CD4-positive, alpha-beta memory T cell (primary cell): ENCODE data around the gene HSPB2. TPM values are rescaled to one million over a fixed set of nuclear protein-coding genes. Genes with fewer than 3 reads are reported as not detected.

Source experiments
- CTCF ChIA-PET: fragments of 350-600 bp; sonication (Branson Sonifier 250); formaldehyde crosslinking; loops from one replicate; lab custom pipeline; 2021; ENCODE audit warnings: inconsistent platforms; ENCODE audit not compliant: partially characterized antibody; lab: Charles Lee
- POLR2A ChIA-PET: fragments of 350-600 bp; sonication (Branson Sonifier 250); formaldehyde crosslinking; loops from one replicate; lab custom pipeline; 2021; ENCODE audit not compliant: partially characterized antibody; lab: Charles Lee
- DNase-seq, 5 donors: peaks; one replicate each; pipeline versions ENCODE4 v3.0.0 to v3.0.0-alpha.2; 2020 to 2022; ENCODE audit warnings: mixed read lengths in 1 of 5
- H3K27ac ChIP-seq: one replicate; pipeline ENCODE4 v1.7.0; 2013; ENCODE audit warnings: low read depth, low read length
- H3K27me3 ChIP-seq: 2 replicates; pipeline ENCODE4 v1.7.0; 2013; ENCODE audit warnings: mild to moderate bottlenecking, low read length, moderate library complexity; ENCODE audit not compliant: insufficient read depth
- H3K36me3 ChIP-seq: 2 replicates; pipeline ENCODE4 v1.7.0; 2013; ENCODE audit warnings: mild to moderate bottlenecking, low read length, moderate library complexity; ENCODE audit not compliant: insufficient read depth
- H3K4me1 ChIP-seq: 2 replicates; pipeline ENCODE4 v1.7.0; 2013; ENCODE audit warnings: mild to moderate bottlenecking, low read length, moderate library complexity; ENCODE audit not compliant: insufficient read depth
- H3K4me3 ChIP-seq, 2 donors: one replicate each; pipeline ENCODE4 v1.7.0; 2013; ENCODE audit warnings: low read length in 2 of 2, mild to moderate bottlenecking in 1 of 2
- H3K9me3 ChIP-seq, 2 donors: one replicate each; pipeline ENCODE4 v1.7.0; 2013; ENCODE audit warnings: low read length in 2 of 2, control low read depth in 1 of 2; ENCODE audit not compliant: control insufficient read depth in 1 of 2
- H3K27ac Mint-ChIP-seq, 7 donors: one replicate each; pipeline ENCODE4 v1.8.0; 2020 to 2021; ENCODE audit warnings: mixed read lengths in 7 of 7, mild to moderate bottlenecking in 6 of 7, inconsistent platforms in 3 of 7, moderate library complexity in 3 of 7
- H3K27me3 Mint-ChIP-seq, 2 donors: one replicate each; pipeline ENCODE4 v1.8.0; 2020 to 2021; ENCODE audit warnings: mixed read lengths in 2 of 2
- H3K36me3 Mint-ChIP-seq, 2 donors: one replicate each; pipeline ENCODE4 v1.8.0; 2020 to 2021; ENCODE audit warnings: mixed read lengths in 2 of 2, inconsistent platforms in 1 of 2, mild to moderate bottlenecking in 1 of 2
- H3K4me1 Mint-ChIP-seq, 4 donors: one replicate each; pipeline ENCODE4 v1.8.0; 2020 to 2021; ENCODE audit warnings: mixed read lengths in 4 of 4, mild to moderate bottlenecking in 1 of 4
- H3K4me3 Mint-ChIP-seq, 8 donors: one replicate each; pipeline ENCODE4 v1.8.0; 2020 to 2021; ENCODE audit warnings: mixed read lengths in 8 of 8, mild to moderate bottlenecking in 7 of 8, moderate library complexity in 6 of 8, inconsistent platforms in 3 of 8
- H3K9me3 Mint-ChIP-seq, 8 donors: one replicate each; pipeline ENCODE4 v1.8.0; 2020 to 2021; ENCODE audit warnings: mixed read lengths in 8 of 8, mild to moderate bottlenecking in 5 of 8, inconsistent platforms in 3 of 8, moderate library complexity in 1 of 8
- intact Hi-C: fragments of 100-400 bp; cut with micrococcal nuclease; formaldehyde crosslinking; loops from one replicate; pipeline ENCODE4 v1.15.1; 2023
- polyA plus RNA-seq, 2 donors: library from polyadenylated mRNA; unstranded; fragments of 300-500 nt; fragmentation: Illumina TruSeq; gene quantifications; one replicate each; pipeline ENCODE4 v1.2.3, GENCODE V29; 2021
- total RNA-seq, 2 experiments: library from RNA; stranded (reverse); gene quantifications; one replicate each; pipeline ENCODE4 v1.2.3, GENCODE V29; 2021

The HSPB2 gene
- total and polyA plus RNA-seq, 4 experiments from 2014 or later = not detected

GRCh38 chr11:111935317-111936039 lies 22.9 kb downstream of the HSPB2 start:
- CTCF ChIA-PET = interaction anchor here (1.8 to 10.0 kb wide), 4 partner anchors 8 to 62 kb away, joined by 3 to 119 read pairs (median 20); no protein-coding TSS in a partner anchor
- Mint-ChIP-seq H3K4me1 (peaks cover 23 to 47% (median 30%) of the 10 kb centered on the region in 4 donors), H3K9me3 (peaks cover 0 to 5% (median 0%) of the 10 kb centered on the region in 8 donors), H3K36me3 (no peaks in the 10 kb centered on the region), H3K4me3 (peak overlapping the region in 6 of 8 donors; percentile 3 to 90 (median 30)), H3K27me3 (peaks cover 3 to 4% of the 10 kb centered on the region in 2 donors), H3K27ac (peak overlapping the region in 2 of 7 donors; percentile 52 to 66)
- no peak for DNase-seq
- POLR2A ChIA-PET = interaction anchor here (0.6 to 5.0 kb wide), 3 partner anchors 9 to 182 kb away, joined by 3 to 36 read pairs (median 3); partner anchors contain the start of genes SDHD and TIMM8B
- Histone ChIP-seq H3K27ac (no peak overlapping the region), H3K36me3 (no peaks in the 10 kb centered on the region), H3K4me1 (peaks cover 37% of the 10 kb centered on the region), H3K4me3 (no peak overlapping the region), H3K27me3 (no peaks in the 10 kb centered on the region), H3K9me3 (no peaks in the 10 kb centered on the region)
- intact Hi-C loops = no loop called here

- Mint-ChIP-seq H3K9me3 (peaks cover 0 to 5% (median 0%) of the 10 kb centered on the region in 8 donors), H3K4me3 (peak overlapping the region; percentile 21 to 95 (median 90)), H3K36me3 (no peaks in the 10 kb centered on the region), H3K27me3 (peaks cover 3 to 4% of the 10 kb centered on the region in 2 donors), H3K27ac (peak overlapping the region in 3 of 7 donors; percentile 13 to 75 (median 52)), H3K4me1 (peaks cover 23 to 47% (median 30%) of the 10 kb centered on the region in 4 donors)
- no peaks in the 10 kb centered on the region for H3K27me3 ChIP-seq
- H3K27ac ChIP-seq = no peak overlapping the region
- ChIA-PET POLR2A (interaction anchor here (0.6 to 5.0 kb wide), 5 partner anchors 9 to 181 kb away, joined by 3 to 36 read pairs (median 3); partner anchors contain the start of genes DLAT, SDHD and TIMM8B), CTCF (interaction anchor here (1.8 to 10.0 kb wide), 4 partner anchors 9 to 61 kb away, joined by 3 to 119 read pairs (median 20); no protein-coding TSS in a partner anchor)
- intact Hi-C loops = no loop called here
- peak overlapping the region in 1 of 2 donors; percentile 78 for H3K4me3 ChIP-seq
- H3K9me3 ChIP-seq = no peaks in the 10 kb centered on the region
- H3K36me3 ChIP-seq = no peaks in the 10 kb centered on the region
- peaks cover 37% of the 10 kb centered on the region for H3K4me1 ChIP-seq
- DNase-seq = no peak
These were observed 23.6 kb downstream of the HSPB2 start for GRCh38 chr11:111936040-111936540.

- DNase-seq = peak in 1 of 5 donors; percentile 4
These were observed 24.9 kb downstream of the HSPB2 start for GRCh38 chr11:111937461-111937769.

GRCh38 chr11:111937844-111938243 lies 25.3 kb downstream of the HSPB2 start:
- POLR2A ChIA-PET = interaction anchor here (1.2 to 5.0 kb wide), 4 partner anchors 11 to 149 kb away, joined by 3 to 36 read pairs (median 4); partner anchors contain the start of genes DLAT, SDHD and TIMM8B
- H3K27ac ChIP-seq = peak overlapping the region; percentile 35

More at GRCh38 chr11:111937461-111937769, 24.9 kb downstream of the HSPB2 start:
- H3K4me1 Mint-ChIP-seq = peaks cover 21 to 41% (median 29%) of the 10 kb centered on the region in 4 donors
- no peaks in the 10 kb centered on the region for H3K27me3 ChIP-seq
- H3K4me1 ChIP-seq = peaks cover 32% of the 10 kb centered on the region
- CTCF ChIA-PET = interaction anchor here (0.7 to 10.0 kb wide), 5 partner anchors 8 to 115 kb away, joined by 3 to 119 read pairs (median 5); no protein-coding TSS in a partner anchor
- peak overlapping the region in 4 of 7 donors; percentile 38 to 94 (median 73) for H3K27ac Mint-ChIP-seq
- H3K27ac ChIP-seq = peak overlapping the region; percentile 35
- H3K4me3 Mint-ChIP-seq = peak overlapping the region; percentile 47 to 92 (median 74)
- H3K9me3 ChIP-seq = no peaks in the 10 kb centered on the region
- intact Hi-C loops = no loop called here
- POLR2A ChIA-PET = interaction anchor here (1.2 to 5.0 kb wide), 3 partner anchors 11 to 88 kb away, joined by 3 to 36 read pairs (median 4); partner anchors contain the start of gene DLAT
- no peaks in the 10 kb centered on the region for H3K36me3 Mint-ChIP-seq
- H3K27me3 Mint-ChIP-seq = peaks cover 2 to 3% of the 10 kb centered on the region in 2 donors
- no peaks in the 10 kb centered on the region for H3K36me3 ChIP-seq
- peaks cover 0 to 5% (median 0%) of the 10 kb centered on the region in 8 donors for H3K9me3 Mint-ChIP-seq
- peak overlapping the region; percentile 43 to 78 for H3K4me3 ChIP-seq

GRCh38 chr11:111938687-111939160 lies 26.2 kb downstream of the HSPB2 start:
- Mint-ChIP-seq H3K27me3 (no peaks in the 10 kb centered on the region), H3K36me3 (no peaks in the 10 kb centered on the region), H3K4me3 (peak overlapping the region; percentile 47 to 85 (median 70)), H3K4me1 (peaks cover 18 to 37% (median 26%) of the 10 kb centered on the region in 4 donors), H3K27ac (peak overlapping the region; percentile 36 to 94 (median 75)), H3K9me3 (peaks cover 0 to 3% (median 0%) of the 10 kb centered on the region in 8 donors)
- Histone ChIP-seq H3K4me1 (peaks cover 31% of the 10 kb centered on the region), H3K27ac (no peak overlapping the region), H3K27me3 (no peaks in the 10 kb centered on the region), H3K36me3 (no peaks in the 10 kb centered on the region), H3K4me3 (no peak overlapping the region), H3K9me3 (no peaks in the 10 kb centered on the region)
- ChIA-PET POLR2A (interaction anchor here (1.3 to 5.0 kb wide), 2 partner anchors 12 to 148 kb away, joined by 5 to 36 read pairs; partner anchors contain the start of genes SDHD and TIMM8B), CTCF (interaction anchor here (0.9 to 5.2 kb wide), 6 partner anchors 9 to 114 kb away, joined by 3 to 34 read pairs (median 4); no protein-coding TSS in a partner anchor)
- peak; percentile 7 to 55 (median 19) for DNase-seq
- intact Hi-C loops = no loop called here

More at GRCh38 chr11:111937844-111938243, 25.3 kb downstream of the HSPB2 start:
- peaks cover 18 to 37% (median 26%) of the 10 kb centered on the region in 4 donors for H3K4me1 Mint-ChIP-seq
- DNase-seq = no peak
- no peaks in the 10 kb centered on the region for H3K36me3 Mint-ChIP-seq
- peaks cover 0 to 5% (median 0%) of the 10 kb centered on the region in 8 donors for H3K9me3 Mint-ChIP-seq
- H3K4me1 ChIP-seq = peaks cover 31% of the 10 kb centered on the region
- no peaks in the 10 kb centered on the region for H3K36me3 ChIP-seq
- no peaks in the 10 kb centered on the region for H3K27me3 Mint-ChIP-seq
- H3K27me3 ChIP-seq = no peaks in the 10 kb centered on the region
- H3K4me3 Mint-ChIP-seq = peak overlapping the region; percentile 47 to 85 (median 70)
- H3K4me3 ChIP-seq = no peak overlapping the region
- CTCF ChIA-PET = interaction anchor here (0.7 to 10.0 kb wide), 5 partner anchors 8 to 115 kb away, joined by 3 to 119 read pairs (median 5); no protein-coding TSS in a partner anchor
- intact Hi-C loops = no loop called here
- peak overlapping the region in 6 of 7 donors; percentile 36 to 94 (median 76) for H3K27ac Mint-ChIP-seq
- no peaks in the 10 kb centered on the region for H3K9me3 ChIP-seq

- intact Hi-C loops = no loop called here
- CTCF ChIA-PET = interaction anchor here (0.6 to 5.2 kb wide), 6 partner anchors 8 to 70 kb away, joined by 3 to 34 read pairs (median 6); no protein-coding TSS in a partner anchor
- peaks cover 0 to 3% (median 0%) of the 10 kb centered on the region in 8 donors for H3K9me3 Mint-ChIP-seq
These were observed 27.5 kb downstream of the HSPB2 start for GRCh38 chr11:111939836-111940604.

More at GRCh38 chr11:111939836-111940604, 27.5 kb downstream of the HSPB2 start:
- H3K36me3 ChIP-seq = no peaks in the 10 kb centered on the region
- POLR2A ChIA-PET = interaction anchor here (5.0 kb wide), 1 partner anchor 13 kb away, joined by 36 read pairs; no protein-coding TSS in a partner anchor
- H3K27me3 ChIP-seq = no peaks in the 10 kb centered on the region
- H3K4me3 Mint-ChIP-seq = no peak overlapping the region
- no peak for DNase-seq
- peak overlapping the region in 2 of 7 donors; percentile 6 to 8 for H3K27ac Mint-ChIP-seq
- peaks cover 31% of the 10 kb centered on the region for H3K4me1 ChIP-seq
- no peaks in the 10 kb centered on the region for H3K9me3 ChIP-seq
- H3K27ac ChIP-seq = no peak overlapping the region
- no peaks in the 10 kb centered on the region for H3K27me3 Mint-ChIP-seq
- no peaks in the 10 kb centered on the region for H3K36me3 Mint-ChIP-seq
- no peak overlapping the region for H3K4me3 ChIP-seq
- peaks cover 18 to 42% (median 30%) of the 10 kb centered on the region in 4 donors for H3K4me1 Mint-ChIP-seq
